GM18505 (cell line): Measurements from ENCODE around the gene KIF6.
"Not testable (repeated sequence)": the region's sequence is repeated elsewhere in the genome, so short reads cannot be mapped to it uniquely, and the experiment has no call there.

Experiments used
- ATAC-seq: cut with Tn5 transposase; IDR thresholded peaks from one replicate; pipeline ENCODE4 v1.9.1; 2021; ENCODE audit not compliant: unreplicated experiment
- POLR2A ChIP-seq: IDR thresholded peaks from 4 replicates; pipeline ENCODE4 v1.6.1; 2011; ENCODE audit warnings: borderline replicate concordance; ENCODE audit not compliant: insufficient read depth, insufficient read length; ENCODE audit errors: extremely low read depth

KIF6 gene

GRCh38 chr6:39303425-39304153 is 421.6 kb downstream of the KIF6 start:
- ATAC-seq: no peak

GRCh38 chr6:39302669-39303424 is 422.4 kb downstream of the KIF6 start:
- peak; percentile 83 for ATAC-seq
- TF ChIP-seq POLR2A: no peak

More at GRCh38 chr6:39303425-39304153, 421.6 kb downstream of the KIF6 start:
- TF ChIP-seq POLR2A: no peak

- ATAC-seq: no peak
- TF ChIP-seq POLR2A: no peak
Measured at GRCh38 chr6:39302011-39302410, 423.2 kb downstream of the KIF6 start.

- TF ChIP-seq POLR2A: no peak
- ATAC-seq: no peak
Measured at GRCh38 chr6:39301606-39302005, 423.6 kb downstream of the KIF6 start.

GRCh38 chr6:39300739-39301138 is 424.5 kb downstream of the KIF6 start:
- ATAC-seq: no peak

GRCh38 chr6:39298061-39298460 is 427.1 kb downstream of the KIF6 start:
- ATAC-seq: no peak
- no peak for TF ChIP-seq POLR2A

More at GRCh38 chr6:39300739-39301138, 424.5 kb downstream of the KIF6 start:
- no peak for TF ChIP-seq POLR2A

- ATAC-seq: no peak
Measured at GRCh38 chr6:39296745-39297640, 428.2 kb downstream of the KIF6 start.

GRCh38 chr6:39295611-39296011 is 429.6 kb downstream of the KIF6 start:
- TF ChIP-seq POLR2A: no peak
- ATAC-seq: no peak

More at GRCh38 chr6:39296745-39297640, 428.2 kb downstream of the KIF6 start:
- no peak for TF ChIP-seq POLR2A

- TF ChIP-seq POLR2A: no peak
- ATAC-seq: no peak
Measured at GRCh38 chr6:39294899-39295298, 430.3 kb downstream of the KIF6 start.

GRCh38 chr6:39294133-39294532 is 431.1 kb downstream of the KIF6 start:
- TF ChIP-seq POLR2A: no peak
- ATAC-seq: no peak

- no peak for TF ChIP-seq POLR2A
- no peak for ATAC-seq
Measured at GRCh38 chr6:39292637-39293036, 432.6 kb downstream of the KIF6 start.

- TF ChIP-seq POLR2A: no peak
- no peak for ATAC-seq
Measured at GRCh38 chr6:39289490-39289889, 435.7 kb downstream of the KIF6 start.

- ATAC-seq: no peak
- no peak for TF ChIP-seq POLR2A
Measured at GRCh38 chr6:39287601-39288000, 437.6 kb downstream of the KIF6 start.

- not testable (repeated sequence) for ATAC-seq
Measured at GRCh38 chr6:39286596-39286995, 438.6 kb downstream of the KIF6 start.
